KOPT-K1 (cell line): ENCODE results near the gene CNTNAP2.

ENCODE experiments used
- H3K27ac ChIP-seq: fragments of 200-600 bp; sonication (generic); 2 replicates; pipeline ENCODE4 v1.5.1; 2016; ENCODE audit warnings: antibody characterized with exemption, mild to moderate bottlenecking, low read depth, low read length; ENCODE audit not compliant: poor library complexity, severe bottlenecking
- H3K36me3 ChIP-seq: fragments of 200-600 bp; sonication (generic); 2 replicates; pipeline ENCODE4 v1.5.1; 2017; ENCODE audit warnings: antibody characterized with exemption, mild to moderate bottlenecking, low read length, moderate library complexity; ENCODE audit not compliant: insufficient read depth
- H3K9me3 ChIP-seq: fragments of 200-600 bp; sonication (generic); 2 replicates; pipeline ENCODE4 v1.5.1; 2017; ENCODE audit warnings: antibody characterized with exemption, low read length, mild to moderate bottlenecking; ENCODE audit not compliant: insufficient read depth, poor library complexity, severe bottlenecking

CNTNAP2 gene

DNA sequence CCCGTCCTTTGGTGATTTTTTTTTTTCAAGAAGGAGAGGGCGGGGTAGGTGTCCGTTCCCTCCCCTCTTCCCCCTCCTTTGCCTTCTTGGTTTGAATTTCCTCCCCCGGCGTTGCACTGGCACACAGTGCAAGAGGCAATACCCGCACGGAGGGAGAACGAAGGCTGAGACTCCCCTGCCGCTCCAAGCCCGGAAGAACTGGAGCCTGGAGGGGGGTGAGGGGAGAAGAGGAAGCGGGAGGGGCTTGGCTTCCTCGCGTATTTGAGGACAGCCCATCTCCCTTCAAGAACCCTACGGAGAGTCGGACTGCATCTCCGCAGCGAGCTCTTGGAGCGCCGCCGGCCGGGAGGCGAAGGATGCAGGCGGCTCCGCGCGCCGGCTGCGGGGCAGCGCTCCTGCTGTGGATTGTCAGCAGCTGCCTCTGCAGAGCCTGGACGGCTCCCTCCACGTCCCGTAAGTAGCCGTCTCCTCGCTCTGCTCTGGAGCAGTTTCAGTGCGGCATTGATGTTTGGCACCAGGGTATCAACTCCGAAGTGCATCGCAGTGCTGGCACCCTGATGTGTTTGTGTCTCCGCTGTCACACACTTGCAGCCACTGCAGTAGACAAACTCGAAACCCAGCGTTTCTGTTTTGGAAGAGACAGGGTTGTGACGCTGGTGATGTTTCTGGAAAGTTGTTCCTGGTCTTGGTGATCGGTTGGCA lies at the start of gene CNTNAP2:
TSS of gene CNTNAP2 (plus strand) at position 281 of the 702 bp plus-strand sequence. CDS start at position 357, 76 bp downstream.
- Histone ChIP-seq H3K36me3 (no peaks in the 10 kb centered on the region), H3K27ac (no peak within 1 kb of the TSS), H3K9me3 (no peaks in the 10 kb centered on the region)

GRCh38 chr7:146067880-146068279 lies 48.7 kb upstream of the CNTNAP2 start:
- Histone ChIP-seq H3K36me3 (no peaks in the 10 kb centered on the region), H3K27ac (no peak overlapping the region), H3K9me3 (no peaks in the 10 kb centered on the region)

DNA sequence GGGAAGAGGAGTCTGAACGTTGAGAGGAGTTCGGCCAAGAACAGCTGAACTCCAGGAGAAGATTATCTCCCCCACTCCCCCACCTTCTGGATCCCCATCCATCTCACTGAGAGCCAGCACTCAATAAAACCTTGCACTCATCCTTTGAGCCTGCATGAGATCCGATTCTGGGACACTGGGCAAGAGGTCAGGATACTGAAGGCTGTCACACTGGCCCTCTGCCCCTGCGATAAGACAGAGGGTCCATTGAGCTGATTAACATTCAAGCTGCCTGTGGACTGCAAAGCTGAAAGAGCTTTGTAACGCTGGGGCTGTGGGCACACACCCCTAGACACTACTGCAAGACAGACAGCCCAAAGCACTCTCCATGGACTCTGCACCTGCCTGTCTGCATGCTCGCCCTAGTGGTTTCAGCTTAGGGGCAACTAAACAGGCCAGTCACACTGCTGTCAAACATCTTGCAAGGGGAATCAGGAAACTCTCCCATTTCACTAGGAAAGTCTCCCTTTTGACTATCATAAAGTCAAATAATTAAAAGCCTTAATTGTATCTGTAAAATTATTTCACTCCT lies 42.3 kb upstream of the CNTNAP2 start:
- Histone ChIP-seq H3K36me3 (no peaks in the 10 kb centered on the region), H3K27ac (no peak overlapping the region), H3K9me3 (no peaks in the 10 kb centered on the region)

- H3K9me3 ChIP-seq: no peaks in the 10 kb centered on the region
- H3K27ac ChIP-seq: no peak overlapping the region
- no peaks in the 10 kb centered on the region for H3K36me3 ChIP-seq
These were observed 40.3 kb upstream of the CNTNAP2 start for GRCh38 chr7:146076344-146076743.

- Histone ChIP-seq H3K27ac (no peak overlapping the region), H3K36me3 (no peaks in the 10 kb centered on the region), H3K9me3 (no peaks in the 10 kb centered on the region)
These were observed 32.5 kb upstream of the CNTNAP2 start for GRCh38 chr7:146084086-146084485.

GRCh38 chr7:146090023-146090645 lies 26.5 kb upstream of the CNTNAP2 start:
- Histone ChIP-seq H3K27ac (no peak overlapping the region), H3K36me3 (no peaks in the 10 kb centered on the region), H3K9me3 (no peaks in the 10 kb centered on the region)

GRCh38 chr7:146094356-146094755 lies 22.2 kb upstream of the CNTNAP2 start:
- Histone ChIP-seq H3K36me3 (no peaks in the 10 kb centered on the region), H3K9me3 (no peaks in the 10 kb centered on the region), H3K27ac (no peak overlapping the region)

GRCh38 chr7:146096994-146097393 lies 19.6 kb upstream of the CNTNAP2 start:
- Histone ChIP-seq H3K36me3 (no peaks in the 10 kb centered on the region), H3K9me3 (no peaks in the 10 kb centered on the region)

GRCh38 chr7:146106319-146106718 lies 10.3 kb upstream of the CNTNAP2 start:
- Histone ChIP-seq H3K36me3 (no peaks in the 10 kb centered on the region), H3K27ac (no peak overlapping the region), H3K9me3 (no peaks in the 10 kb centered on the region)

More at GRCh38 chr7:146096994-146097393, 19.6 kb upstream of the CNTNAP2 start:
- no peak overlapping the region for H3K27ac ChIP-seq

DNA sequence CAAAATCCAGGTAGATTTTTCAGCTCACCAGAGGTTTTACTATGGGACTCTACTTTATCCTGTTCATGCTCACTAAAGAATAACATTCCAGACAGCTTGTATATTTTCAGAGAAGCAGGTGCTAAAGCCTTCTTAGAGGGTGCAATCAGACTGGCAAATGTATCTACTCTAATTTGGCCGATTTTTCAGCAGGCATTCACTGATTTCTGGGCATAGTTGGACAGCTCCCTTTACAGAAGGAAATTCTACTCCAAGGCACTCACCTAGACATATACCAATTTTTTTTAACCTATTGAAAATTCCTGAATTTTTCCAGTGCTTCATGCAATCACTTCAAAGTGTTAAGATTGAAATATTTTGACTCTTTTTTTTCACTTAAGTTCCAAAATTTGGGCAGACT lies 3.8 kb upstream of the CNTNAP2 start:
- H3K27ac ChIP-seq: no peak overlapping the region
- no peaks in the 10 kb centered on the region for H3K36me3 ChIP-seq

DNA sequence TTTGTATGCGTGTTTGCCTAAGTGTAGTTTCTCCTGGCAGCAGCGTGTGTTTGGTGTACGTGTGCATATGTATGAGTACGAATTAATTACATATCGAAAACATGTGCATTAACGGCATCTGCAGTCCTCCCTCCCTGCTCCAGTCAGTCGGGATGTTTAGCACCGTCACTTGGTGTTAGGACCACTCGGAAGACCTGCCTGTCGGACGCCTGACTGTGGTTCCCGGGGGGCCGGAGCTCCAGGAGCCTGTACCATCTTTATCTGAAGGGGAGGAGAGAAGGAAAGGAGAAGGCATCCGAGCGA lies 1.1 kb upstream of the CNTNAP2 start:
- no peaks in the 10 kb centered on the region for H3K36me3 ChIP-seq
- H3K9me3 ChIP-seq: no peaks in the 10 kb centered on the region
- H3K27ac ChIP-seq: no peak overlapping the region

More for the DNA sequence above, 3.8 kb upstream of the CNTNAP2 start:
- H3K9me3 ChIP-seq: no peaks in the 10 kb centered on the region

DNA sequence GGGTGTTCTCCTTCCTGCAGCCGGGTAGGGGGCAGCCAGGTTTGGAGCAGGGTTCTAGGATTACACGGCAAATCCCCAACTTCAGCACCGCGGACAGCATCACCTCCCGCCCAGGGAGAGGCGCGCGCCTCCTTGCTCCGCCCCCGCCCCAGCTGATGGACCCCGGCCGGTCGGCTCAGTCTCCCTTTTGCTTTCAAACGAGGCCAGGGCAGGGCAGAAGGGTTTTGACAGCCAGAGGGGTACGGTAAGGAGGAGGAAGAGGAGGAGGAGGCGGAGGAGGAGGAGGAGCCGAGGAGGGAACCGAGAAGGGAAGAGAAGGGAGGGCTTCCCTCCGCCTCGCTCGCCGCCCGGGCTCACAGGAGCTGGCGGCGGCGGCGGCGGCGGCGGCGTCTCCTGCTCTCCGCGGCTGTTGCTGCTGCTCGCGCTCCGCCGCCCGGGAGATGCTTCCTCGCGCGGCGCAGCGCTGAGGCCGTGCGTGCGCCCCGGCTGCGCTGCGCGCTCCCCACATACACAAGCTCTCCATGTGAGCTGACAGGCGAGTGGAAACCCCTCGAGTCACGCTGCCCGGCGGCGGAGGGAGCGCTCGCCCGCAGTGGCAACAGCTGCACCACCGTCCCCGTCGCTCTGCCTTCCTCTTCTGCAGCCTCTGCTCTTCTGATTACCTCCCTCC lies 615 bp upstream of the CNTNAP2 start:
- Histone ChIP-seq H3K9me3 (no peaks in the 10 kb centered on the region), H3K27ac (no peak overlapping the region), H3K36me3 (no peaks in the 10 kb centered on the region)

DNA sequence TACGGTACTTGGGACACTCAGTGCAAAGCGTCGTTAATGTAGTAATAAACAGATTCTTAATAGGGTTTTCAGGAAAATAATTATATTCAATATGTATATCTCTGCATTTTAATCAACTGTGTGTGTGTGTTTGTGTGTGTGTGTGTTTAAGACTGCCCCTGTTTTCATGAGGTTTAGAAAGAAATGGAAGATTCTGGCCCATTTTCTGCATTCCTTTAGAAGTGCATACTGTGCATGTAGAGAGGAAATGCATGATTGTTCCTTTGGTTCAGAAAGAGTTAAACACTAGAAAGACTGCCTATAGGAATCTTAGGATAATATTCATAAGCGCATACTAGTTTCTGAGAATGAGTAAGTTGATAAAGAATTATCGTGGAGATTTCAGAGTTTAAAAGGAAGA lies 975 bp downstream of the CNTNAP2 start:
- Histone ChIP-seq H3K36me3 (no peaks in the 10 kb centered on the region), H3K27ac (no peak overlapping the region), H3K9me3 (no peaks in the 10 kb centered on the region)

DNA sequence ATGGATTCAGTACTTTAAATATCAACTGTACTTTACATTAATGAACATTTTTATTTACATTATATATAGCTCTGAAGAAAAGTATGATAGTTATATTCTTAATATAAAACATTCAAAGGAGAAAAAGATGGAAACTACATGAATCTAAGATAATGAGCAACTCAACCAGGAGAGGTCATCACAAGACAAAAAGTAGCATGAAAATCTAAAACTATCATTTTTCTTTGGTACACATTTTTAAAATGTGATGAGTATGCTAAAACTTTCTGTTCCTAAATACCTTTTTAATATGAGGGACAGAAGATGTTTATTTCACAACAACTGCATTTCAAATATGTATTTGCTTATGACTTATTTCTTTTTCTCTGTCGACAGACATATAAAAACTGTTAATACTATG lies 2.4 kb downstream of the CNTNAP2 start:
- H3K9me3 ChIP-seq: no peaks in the 10 kb centered on the region
- no peak overlapping the region for H3K27ac ChIP-seq
- no peaks in the 10 kb centered on the region for H3K36me3 ChIP-seq

DNA sequence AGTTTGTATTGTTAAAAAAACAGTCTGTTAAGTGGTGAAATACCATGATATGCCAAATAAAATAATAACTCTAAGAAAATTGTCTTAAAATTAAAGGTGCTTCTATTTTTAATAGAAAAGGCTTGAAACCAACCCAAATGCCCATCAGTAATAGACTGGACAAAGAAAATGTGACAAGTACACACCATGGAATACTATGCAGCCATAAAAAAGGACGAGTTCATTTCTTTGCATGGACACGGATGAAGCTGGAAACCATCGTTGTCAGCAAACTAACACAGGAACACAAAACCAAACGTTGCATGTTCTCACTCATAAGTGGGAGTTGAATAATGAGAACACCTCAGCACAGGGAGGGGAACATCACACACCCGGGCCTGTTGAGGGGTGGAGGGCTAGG lies 7.1 kb downstream of the CNTNAP2 start:
- Histone ChIP-seq H3K9me3 (no peaks in the 10 kb centered on the region), H3K27ac (no peak overlapping the region), H3K36me3 (no peaks in the 10 kb centered on the region)
